ENCODE measurements around the gene USP32.

Gene USP32

DNA sequence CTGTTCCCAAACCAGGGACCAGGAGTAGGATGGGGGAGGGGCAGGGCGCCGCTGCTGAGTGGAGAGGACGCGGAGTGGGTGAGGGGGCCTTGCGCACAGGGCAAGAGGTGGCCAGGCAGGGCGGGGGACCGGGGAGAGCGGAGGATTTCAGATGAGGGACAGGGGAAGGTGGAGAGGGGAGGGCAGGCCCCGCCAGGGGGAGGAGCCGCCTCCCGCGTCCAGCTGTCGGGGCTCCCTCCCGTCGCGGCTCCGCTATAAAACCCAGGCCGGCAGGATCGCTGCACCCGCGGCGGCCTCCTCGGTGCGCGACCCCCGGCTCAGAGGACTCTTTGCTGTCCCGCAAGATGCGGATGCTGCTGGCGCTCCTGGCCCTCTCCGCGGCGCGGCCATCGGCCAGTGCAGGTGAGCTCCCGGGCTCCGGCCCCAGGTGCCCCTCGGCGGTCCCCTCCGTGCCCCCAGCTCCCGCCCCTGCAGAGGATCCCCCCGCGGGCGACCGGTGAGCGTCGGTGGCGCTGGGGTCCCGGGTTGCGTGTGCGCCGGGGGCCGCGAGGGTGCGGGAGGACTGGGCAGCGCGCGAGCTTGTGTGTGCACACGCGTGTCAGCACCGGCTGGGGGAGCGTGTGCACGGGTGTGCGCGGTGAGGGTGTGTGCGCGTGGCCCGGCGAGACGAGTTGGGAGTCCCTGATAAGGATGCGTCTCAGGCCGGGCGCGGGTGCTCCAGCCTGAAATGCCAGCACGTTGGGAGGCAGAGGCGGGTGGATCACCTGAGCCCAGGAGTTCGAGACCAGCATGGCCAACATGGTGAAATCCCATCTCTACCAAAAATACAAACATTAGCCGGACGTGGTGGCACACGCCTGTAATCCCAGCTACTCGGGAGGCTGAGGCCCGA, 242.0 kb downstream of the USP32 start, which contains the start of gene CA4:
TSS of gene CA4 (plus strand) at position 283 of the 892 bp plus-strand sequence. CDS start at position 345, 62 bp downstream.
- DNase-seq, result no peak

DNA sequence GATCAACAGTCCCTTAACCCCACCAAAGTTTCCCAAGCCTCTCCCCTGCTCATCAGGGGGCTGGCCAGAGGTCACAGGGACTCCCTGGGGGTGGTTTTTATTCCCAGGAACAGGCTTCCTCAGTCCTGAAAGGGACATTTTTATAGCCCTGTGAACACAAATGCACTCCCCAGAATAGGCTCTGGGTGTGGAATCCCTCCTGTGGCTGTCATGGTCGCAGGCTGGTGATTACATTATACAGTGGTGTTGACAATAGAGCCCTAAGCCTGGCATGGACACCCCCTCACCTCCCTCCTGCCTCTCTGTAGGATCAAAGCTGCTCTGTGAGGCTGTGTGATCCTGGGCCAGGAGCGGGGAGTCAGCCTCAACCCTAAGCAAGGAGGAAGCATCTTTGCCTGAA, 243.6 kb downstream of the USP32 start:
- no peak for DNase-seq

DNA sequence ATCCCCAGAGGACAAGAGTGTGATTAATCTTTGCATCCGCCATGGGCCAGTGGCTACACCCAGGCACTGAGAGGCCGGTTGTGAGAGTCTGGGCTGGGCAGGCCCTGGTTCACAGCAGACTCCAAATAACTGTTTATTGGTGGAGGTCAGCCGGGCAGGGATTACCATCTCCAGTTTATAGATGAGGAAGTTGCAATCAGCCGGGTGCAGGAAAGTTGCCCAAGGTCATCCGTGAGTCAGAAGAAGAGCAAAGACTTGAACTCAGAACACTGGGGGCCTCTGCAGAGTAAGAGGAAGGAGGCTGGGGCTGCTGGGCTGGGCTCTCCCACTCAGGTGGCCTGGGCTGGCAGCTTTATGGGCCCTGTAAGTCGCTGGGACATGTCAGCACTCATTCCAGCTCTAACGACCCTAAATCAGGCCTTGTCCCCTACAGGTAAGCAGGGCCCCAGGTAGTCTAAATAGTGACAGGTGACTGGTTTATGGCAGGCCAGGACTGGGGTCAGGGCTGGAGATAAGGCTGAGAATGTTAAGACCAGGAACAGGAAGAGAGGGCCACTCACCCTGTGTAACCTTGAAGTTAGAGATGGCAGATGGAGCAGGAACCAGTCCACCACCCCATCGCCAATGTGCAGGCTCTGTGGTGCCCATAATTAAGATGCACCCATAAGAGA, 244.2 kb downstream of the USP32 start:
- DNase-seq, result no peak

DNA sequence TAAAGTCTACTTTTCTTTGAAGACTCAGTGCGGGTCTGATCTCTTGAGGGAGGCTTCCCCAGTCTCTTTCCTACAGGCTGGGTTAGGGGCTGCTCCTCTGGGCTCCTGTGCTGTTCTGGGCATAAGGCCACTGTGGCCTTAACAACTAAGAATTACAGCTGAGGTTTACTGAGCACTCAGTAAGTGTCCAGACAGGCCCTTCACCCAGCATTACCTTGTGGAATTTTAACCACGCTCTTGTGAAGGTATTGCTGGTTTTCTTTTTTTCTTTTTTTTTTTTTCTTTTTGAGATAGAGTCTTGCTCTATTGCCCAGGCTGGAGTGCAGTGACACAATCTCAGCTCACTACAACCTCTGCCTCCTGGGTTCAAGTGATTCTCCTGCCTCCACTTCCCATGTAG, 245.7 kb downstream of the USP32 start:
- DNase-seq, result no peak

DNA sequence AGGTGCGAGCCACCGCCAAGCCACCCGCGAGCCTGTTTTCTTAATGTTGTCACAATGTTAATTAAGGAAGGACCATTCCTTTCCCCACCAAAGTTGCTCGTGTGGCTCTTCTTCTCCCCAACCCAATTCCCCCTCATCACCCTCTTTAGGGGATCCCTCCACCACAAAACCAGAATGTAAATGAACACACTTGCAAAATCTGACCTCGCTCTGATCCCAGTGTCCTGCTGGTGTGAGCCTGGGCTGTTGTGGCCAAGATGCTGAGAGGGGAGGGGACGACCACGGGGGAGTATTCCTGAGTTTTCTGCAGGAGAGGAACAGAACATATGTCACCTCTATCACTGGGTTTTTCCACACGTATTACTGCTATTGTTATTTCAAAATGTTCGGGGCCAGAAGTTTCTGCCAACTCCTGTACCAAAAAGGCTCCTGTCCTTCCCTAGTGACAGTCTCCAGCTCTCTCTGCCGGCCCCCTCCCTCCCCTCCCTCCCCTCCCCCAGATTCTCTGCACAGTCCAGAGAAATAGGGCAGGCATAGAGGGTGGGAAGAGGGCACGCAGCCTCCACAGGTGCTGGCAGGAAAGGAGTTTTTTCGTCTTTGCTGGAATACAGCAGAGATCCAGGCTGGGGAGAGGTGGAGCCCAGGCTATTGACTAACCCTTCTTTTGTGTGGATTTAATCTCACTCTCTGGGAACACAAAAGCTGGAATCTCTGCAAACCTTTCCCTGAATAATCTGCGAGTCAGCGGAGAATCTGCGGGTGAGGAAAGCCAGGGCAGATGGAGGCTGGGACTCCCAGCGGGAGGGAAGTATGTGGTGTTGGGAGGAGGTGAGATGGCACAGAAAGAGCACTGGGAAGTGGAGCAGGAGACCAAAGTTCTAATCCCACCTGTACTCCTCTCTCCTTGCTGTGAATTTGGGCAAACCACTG, 246.7 kb downstream of the USP32 start:
- no peak for DNase-seq

DNA sequence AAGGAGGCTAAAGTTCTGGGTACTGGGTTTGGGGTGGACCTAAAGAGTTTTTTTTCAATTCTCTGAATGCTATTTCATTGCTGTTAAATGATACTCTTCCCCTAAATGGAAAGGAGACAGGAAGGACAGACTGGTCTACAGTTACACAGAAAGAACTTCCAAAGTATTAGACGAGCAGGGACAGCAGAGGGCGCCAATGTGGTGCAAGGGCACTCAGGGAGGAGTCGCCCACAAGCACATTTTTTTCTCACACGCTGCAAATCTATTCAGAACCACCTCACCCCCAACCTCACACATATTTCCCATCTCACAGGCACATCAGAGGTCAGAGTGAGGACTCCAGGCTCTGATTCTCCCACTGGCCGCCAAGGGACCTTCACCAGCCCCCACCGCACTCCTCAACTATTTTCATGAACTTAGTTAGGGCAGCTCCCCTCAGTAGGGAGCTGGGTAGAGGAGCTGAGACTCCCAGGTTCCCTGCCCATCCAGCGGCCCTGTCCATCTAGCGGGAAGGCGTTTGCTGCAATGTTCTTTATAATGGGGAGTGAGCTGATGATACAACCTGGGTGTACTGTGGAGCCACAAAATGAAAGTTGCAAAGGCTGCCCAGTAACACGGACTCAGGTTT, 248.9 kb downstream of the USP32 start:
- DNase-seq, result peak; percentile 24 to 86

DNA sequence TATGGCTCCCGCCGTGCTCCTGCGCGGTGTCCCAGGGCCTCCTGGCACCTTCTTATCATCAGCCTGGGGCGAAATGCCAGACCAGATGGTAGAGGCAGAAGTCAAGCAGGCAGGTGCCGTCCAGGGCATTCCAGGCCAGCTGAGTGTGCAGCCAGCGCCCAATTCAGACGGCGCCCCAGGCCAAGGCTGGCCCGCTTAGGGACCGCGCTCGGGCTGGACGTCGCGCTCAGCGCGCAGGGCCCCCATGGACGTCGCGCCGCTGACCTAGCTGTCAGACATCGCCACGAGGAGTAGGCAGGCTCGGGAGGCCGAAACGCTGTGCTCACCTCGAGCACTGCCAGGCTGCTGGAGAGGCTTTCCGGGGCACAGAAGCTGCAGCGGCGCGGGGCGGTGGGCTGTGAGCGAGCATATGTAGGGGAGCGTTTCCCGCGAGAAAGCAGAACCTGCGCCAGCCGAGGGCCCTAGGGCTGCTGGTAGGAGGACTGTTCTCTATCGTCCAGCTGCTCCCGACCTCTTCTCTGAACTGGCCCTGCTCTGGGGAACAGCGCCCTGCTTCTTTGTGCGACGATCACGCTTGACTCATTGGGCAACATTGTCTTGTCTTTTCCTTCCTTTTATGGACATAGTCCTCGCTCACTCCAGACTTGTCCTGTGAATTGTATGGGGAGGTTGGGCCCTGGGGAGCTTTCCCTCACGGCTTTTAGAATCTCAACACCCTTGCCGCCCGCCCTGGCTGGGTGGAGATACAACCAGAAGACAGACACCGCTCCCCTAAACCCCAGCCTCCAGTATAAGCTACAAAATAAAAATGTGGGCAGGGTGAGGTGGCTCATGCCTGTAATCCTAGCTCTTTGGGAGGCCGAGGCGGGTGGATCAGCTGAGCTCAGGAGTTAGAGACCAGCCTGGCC, 250.6 kb downstream of the USP32 start:
- no peak for DNase-seq

DNA sequence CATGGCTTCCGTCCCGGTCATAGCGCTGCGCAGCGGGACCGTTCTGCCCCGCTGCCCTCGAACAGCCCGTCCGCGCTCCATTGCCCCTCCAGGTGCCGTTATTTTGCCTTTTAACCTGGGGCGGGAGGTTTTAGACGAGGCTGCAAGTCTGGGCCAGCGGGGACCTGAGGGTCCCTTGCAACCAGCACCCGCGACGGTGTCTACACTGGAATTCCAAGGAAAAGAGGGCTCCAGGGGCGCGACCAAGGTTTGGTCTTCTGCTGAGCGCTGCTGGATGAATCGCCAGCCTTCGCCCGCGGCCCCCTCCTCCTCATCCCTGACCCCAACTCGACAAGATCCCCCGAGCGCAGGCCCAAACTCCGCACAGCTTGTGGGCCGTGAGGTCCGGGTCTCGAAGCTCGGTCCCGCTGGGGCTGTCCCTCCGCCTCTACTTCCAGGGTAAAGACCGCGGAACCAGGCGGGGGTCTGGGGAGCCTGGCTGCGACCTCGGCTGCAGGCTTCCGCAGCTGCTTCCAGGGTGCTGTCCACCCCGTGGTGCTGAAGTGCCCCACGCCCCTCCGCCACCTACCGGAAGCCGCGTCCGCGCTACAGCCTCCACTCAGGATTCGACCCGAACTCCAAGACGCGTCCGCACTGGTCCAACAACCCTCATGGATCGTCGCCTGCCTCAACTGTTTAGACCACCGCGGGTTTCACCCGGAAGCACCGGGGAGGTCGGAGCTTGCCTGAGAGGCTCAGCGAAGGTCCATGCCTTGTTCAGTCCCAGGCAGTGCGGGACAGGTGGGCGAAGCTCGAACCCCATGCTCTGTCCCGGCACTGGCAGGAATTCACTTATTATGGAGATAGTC, 252.3 kb downstream of the USP32 start:
- peak in 1 of 2 donors; percentile 20 for DNase-seq

DNA sequence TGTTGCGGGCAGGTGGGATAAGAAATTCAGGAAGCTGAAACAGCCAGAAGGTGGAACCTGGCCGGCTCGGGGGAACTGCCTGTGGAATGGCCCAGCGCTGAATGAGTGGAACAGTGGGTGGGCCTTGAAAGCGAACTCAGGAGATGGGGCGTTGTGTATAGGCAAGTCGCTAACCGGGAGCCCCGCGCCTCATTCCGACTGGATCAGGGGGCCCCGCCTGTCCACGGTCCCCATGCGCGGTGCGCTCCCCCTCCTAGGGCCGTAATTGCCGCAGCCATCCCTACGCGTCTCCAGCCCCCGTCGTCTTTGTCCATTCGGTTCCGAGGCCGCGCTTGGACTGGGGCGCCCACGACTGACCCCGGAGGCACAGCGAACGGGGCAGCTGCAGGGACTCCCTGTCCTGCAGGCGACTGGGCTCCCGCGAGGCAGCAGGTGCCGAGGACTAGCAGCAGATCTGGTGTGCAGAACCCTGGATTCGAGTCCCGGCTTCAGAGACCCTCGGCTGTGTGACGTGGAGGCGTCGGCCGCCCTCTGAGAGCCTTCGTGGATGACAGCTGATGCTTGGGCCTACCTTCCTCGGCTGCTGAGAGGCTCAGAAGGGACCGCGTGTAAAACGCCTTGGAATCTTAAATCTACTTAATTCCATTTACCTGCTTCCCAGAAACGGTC, 253.0 kb downstream of the USP32 start:
- DNase-seq, result no peak

DNA sequence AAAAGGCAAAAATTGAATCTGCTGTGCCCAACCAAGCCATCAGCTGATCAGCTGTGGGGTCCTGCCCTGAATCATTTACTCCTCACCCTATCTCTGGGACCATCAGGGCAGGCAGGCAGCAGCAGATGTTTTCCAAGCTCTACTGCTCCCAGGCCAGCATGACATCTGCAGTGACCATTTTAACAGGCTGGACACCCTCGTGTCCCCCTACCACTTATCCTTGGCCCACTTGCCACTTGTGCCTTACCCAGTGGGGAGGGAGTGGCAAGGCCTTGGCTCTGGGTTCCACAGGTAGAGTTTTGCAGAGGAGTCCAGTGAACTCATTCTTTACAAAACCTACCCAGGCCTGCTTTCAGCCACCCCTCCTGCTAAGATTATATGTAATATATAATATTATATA, 254.2 kb downstream of the USP32 start:
- no peak for DNase-seq

DNA sequence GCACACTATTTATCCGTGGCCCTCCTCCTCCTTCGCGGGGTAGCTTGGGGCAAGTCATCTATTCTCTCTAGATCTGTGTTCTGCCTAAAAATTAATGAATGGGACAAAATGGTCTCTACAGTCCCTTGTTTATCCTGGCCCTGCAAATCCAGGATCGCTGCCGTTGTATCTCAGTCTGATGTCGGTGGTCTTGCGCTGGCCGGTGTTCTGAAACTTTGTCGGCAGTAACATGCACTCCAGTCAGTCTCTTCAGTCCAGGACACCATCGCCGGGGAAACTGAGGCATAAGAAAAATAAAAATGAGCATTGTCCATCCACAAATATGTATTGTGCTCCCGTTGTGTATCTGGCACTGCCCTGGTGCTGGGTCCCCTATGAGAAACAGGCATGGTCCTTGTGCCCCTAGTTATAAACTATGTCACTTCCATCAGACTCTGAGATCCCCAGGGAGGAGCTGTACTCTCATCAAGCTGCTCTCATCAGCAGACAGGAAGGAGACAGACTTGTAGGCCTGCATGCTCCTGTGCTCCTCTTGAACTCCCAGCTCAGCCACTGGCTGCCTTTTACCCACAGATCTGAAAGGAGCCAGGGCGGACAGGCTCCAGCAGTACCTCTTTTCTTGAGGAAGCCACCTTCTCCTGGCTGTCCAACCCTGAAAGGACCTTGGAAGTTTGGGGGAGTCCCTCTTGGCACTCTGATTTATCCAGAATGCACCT, 255.8 kb downstream of the USP32 start:
- no peak for DNase-seq

DNA sequence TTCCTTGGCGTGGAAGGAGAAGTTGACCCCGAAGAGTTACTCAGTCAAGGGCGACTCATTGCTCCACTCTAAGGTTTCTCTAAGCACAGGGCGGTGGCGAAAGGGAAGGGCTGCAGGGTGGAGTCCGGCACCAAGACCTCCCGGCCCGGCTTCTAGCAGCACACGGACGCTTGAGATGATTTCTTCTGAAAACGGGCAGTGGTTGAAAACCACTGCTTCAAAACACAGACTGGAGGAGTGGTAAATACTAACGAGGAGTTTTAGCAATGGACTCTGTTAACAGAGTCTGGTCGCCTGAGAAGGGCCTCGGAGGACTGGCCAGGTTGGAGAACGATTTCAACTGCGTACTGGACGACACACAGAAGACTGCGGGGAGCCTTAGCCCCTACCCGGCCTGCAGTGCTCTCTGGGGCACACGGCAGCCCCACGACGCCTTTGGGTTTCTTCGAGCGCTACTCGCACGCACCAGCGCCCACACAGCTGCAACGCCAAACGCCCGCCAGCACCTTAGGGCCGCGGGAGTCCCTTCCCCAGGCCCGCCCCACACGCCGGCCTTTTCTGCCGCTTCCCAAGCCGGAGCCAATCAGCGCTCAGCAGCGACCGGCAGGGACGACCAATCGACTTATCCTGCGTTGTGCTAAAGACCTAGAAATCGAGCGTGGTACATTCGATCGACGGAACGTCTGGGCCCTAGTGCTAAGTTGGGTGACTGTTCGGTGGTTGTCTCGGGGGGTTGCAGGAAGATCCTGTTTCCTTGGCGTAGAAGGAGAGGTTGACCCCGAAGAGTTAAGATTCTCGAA, 256.6 kb downstream of the USP32 start:
- peak; percentile 35 to 65 for DNase-seq

DNA sequence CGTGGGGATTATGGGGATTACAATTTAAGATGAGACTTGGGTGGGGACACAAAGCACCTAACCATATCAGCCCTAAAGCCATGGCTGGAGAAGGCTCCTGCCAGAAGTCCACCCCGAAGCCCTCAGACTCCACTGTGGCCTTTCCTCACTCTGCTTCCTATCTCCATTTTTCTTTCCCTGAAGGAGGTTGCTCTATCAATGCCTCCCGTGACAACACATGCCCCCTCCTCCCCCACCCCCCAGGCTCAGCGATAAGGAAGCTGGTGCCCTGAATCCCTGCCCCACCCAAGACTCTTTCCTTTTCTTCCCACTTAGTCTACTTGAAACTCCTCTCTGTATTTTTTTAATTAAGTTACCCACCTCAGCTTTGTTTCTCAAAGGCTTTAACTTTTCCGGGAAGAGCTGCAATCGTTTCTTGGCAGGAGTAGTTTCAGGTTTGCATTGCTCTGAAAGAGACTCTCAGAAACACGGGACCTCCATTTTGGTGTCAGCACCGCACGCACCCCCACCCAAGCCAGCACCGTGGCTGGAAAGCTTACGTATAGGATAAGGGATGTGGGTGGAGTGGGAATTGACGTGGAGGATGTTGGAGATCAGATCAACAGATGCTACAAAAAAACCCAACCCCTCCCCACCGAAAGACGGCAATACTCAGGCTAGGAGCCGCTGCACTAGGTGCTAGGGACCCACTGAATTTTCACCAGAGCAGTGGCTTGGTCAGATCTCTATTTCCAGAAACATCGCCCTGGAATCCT, 257.4 kb downstream of the USP32 start:
- DNase-seq, result no peak

DNA sequence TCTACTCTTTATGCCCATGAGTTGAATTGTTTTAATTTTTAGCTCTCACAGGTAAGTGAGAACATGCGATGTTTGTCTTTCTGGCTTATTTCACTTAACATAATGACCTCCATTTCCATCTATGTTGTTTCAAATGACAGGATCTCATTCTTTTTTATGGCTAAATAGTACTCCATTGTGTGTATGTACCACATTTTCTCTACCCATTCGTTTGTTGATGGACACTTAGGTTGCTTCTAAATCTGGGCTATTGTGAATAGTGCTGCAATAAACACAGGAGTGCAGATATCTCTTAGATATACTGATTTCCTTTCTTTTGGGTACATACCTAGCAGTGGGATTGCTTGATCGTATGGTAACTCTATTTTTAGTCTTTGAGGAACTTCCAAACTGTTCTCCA, 261.5 kb downstream of the USP32 start:
- DNase-seq, result no peak

DNA sequence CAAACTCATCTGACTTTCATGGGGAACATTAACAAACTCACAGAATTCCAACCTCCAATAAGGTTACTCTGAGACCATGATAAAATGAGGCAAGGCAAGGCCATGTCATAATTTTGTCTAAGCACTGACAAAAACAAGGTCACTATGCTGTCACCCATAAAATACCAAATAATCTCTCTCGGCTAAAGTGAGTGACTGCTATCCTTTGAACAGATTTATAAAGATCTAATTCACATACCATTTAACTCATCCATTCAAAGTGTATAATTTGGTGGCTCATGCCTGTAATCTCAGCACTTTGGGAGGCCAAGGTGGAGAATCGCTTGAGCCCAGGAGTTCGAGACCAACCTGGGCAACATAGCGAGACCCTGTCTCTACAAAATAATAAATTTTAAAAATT, 262.8 kb downstream of the USP32 start:
- DNase-seq, result no peak
